Measurements from ENCODE around the gene FLT4. TPM values are rescaled to one million over a fixed set of nuclear protein-coding genes. Genes with fewer than 3 reads are reported as not detected.

FLT4 gene
- total and polyA plus RNA-seq, 4 donors, result 2.0 to 19.9 (median 7.6) TPM

- TF ChIP-seq HNF4A (conservative IDR thresholded peaks at IDR 0.05) (no peak), YY1 (IDR thresholded peaks at IDR 0.05) (no peak), JUND (IDR thresholded peaks at IDR 0.05) (no peak)
Measured at GRCh38 chr5:180643191-180643851, 6.1 kb downstream of the FLT4 start (continued).

GRCh38 chr5:180642779-180643178 is 6.6 kb downstream of the FLT4 start:
- TF ChIP-seq HNF4A (conservative IDR thresholded peaks at IDR 0.05), result no peak
- no peak for TF ChIP-seq HNF4G (IDR thresholded peaks at IDR 0.05)
- no peak for TF ChIP-seq TAF1 (conservative IDR thresholded peaks at IDR 0.05)
- no peak for TF ChIP-seq JUND (IDR thresholded peaks at IDR 0.05)
- no peak for TF ChIP-seq RAD21 (IDR thresholded peaks at IDR 0.05)
- no peak for TF ChIP-seq ZBTB33 (IDR thresholded peaks at IDR 0.05)
- TF ChIP-seq FOXA1 (IDR thresholded peaks at IDR 0.05), result no peak
- no peak for TF ChIP-seq FOXA2 (IDR thresholded peaks at IDR 0.05)
- TF ChIP-seq EGR1 (IDR thresholded peaks at IDR 0.05; ENCODE audit: low read depth in 2 of 2), result no peak
- TF ChIP-seq GABPA (IDR thresholded peaks at IDR 0.05 in 1 of 2, conservative IDR thresholded peaks at IDR 0.05 in 1 of 2), result no peak
- no peak for TF ChIP-seq NR2F2 (IDR thresholded peaks at IDR 0.05)
- TF ChIP-seq RXRA (IDR thresholded peaks at IDR 0.05), result no peak
- TF ChIP-seq, protein P1, sequence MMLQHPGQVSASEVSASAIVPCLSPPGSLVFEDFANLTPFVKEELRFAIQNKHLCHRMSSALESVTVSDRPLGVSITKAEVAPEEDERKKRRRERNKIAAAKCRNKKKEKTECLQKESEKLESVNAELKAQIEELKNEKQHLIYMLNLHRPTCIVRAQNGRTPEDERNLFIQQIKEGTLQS (IDR thresholded peaks at IDR 0.05), result no peak
- TF ChIP-seq, protein P2, sequence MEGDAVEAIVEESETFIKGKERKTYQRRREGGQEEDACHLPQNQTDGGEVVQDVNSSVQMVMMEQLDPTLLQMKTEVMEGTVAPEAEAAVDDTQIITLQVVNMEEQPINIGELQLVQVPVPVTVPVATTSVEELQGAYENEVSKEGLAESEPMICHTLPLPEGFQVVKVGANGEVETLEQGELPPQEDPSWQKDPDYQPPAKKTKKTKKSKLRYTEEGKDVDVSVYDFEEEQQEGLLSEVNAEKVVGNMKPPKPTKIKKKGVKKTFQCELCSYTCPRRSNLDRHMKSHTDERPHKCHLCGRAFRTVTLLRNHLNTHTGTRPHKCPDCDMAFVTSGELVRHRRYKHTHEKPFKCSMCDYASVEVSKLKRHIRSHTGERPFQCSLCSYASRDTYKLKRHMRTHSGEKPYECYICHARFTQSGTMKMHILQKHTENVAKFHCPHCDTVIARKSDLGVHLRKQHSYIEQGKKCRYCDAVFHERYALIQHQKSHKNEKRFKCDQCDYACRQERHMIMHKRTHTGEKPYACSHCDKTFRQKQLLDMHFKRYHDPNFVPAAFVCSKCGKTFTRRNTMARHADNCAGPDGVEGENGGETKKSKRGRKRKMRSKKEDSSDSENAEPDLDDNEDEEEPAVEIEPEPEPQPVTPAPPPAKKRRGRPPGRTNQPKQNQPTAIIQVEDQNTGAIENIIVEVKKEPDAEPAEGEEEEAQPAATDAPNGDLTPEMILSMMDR (IDR thresholded peaks at IDR 0.05; ENCODE audit: low read depth, low read length, missing input control), result no peak
- TF ChIP-seq, protein P3, sequence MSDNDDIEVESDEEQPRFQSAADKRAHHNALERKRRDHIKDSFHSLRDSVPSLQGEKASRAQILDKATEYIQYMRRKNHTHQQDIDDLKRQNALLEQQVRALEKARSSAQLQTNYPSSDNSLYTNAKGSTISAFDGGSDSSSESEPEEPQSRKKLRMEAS (IDR thresholded peaks at IDR 0.05), result no peak
- no peak for TF ChIP-seq YY1 (IDR thresholded peaks at IDR 0.05)
- TF ChIP-seq REST (IDR thresholded peaks at IDR 0.05), result no peak
- no peak for TF ChIP-seq SP1 (IDR thresholded peaks at IDR 0.05)
- H3K27me3 ChIP-seq (ENCODE audit: control insufficient read depth in 4 of 4, insufficient read depth in 4 of 4, low read length in 3 of 4), result no peaks in the 10 kb centered on the region
- no peak overlapping the region for H3K4me3 ChIP-seq (ENCODE audit: low read depth in 1 of 3, low read length in 3 of 3)
- no peak for DNase-seq (ENCODE audit: low spot score)
- 77% methylated on average over 9 of the region's 9 CpGs for WGBS
- no peak overlapping the region for H3K27ac ChIP-seq (ENCODE audit: low read depth in 1 of 2, low read length in 2 of 2)
- H3K4me1 ChIP-seq (ENCODE audit: control insufficient read depth in 4 of 4, insufficient read depth in 4 of 4, low read length in 3 of 4), result peaks cover 0 to 5% (median 0%) of the 10 kb centered on the region in 4 donors
- no peak overlapping the region for H3K9ac ChIP-seq (ENCODE audit: low read depth in 1 of 2, low read length in 2 of 2)
- H3K9me3 ChIP-seq (ENCODE audit: control insufficient read depth in 4 of 4, low read length in 3 of 4), result no peaks in the 10 kb centered on the region
- H3K36me3 ChIP-seq (ENCODE audit: control insufficient read depth in 4 of 4, insufficient read depth in 3 of 4, low read depth in 1 of 4, low read length in 3 of 4), result no peaks in the 10 kb centered on the region

Data from liver (tissue), 9 donors.